Endothelial cell of umbilical vein (primary cell): ENCODE results near the gene KLF4. TPM values are rescaled to one million over a fixed set of nuclear protein-coding genes. Genes with fewer than 3 reads are reported as not detected.

Experiments
- BruUV-seq: library from RNA; stranded (reverse); fragments of 400-500 nt; replicated peaks from 2 replicates; lab custom pipeline; 2021; lab: Mats Ljungman, UMichigan
- CTCF ChIA-PET: fragments of 300-600, 350-600 bp; sonication (Branson Sonifier 250); formaldehyde crosslinking; loops from one replicate; lab custom pipeline; 2021; ENCODE audit warnings: antibody characterized with exemption, inconsistent platforms; lab: Charles Lee
- POLR2A ChIA-PET: fragments of 300-600, 350-600 bp; sonication (Branson Sonifier 250); formaldehyde crosslinking; loops from one replicate; lab custom pipeline; 2021; ENCODE audit warnings: antibody characterized with exemption, inconsistent platforms; lab: Charles Lee
- DNase-seq: peaks from one replicate; pipeline ENCODE4 v3.0.0-alpha.2; 2011; ENCODE audit warnings: low read depth, low spot score
- FAIRE-seq: peaks from 2 replicates; lab custom pipeline; 2011; peaks lifted over from hg19 to GRCh38; lab: Jason Lieb, UNC
- H2AFZ ChIP-seq: 2 replicates; pipeline ENCODE4 v1.6.0; 2012; ENCODE audit warnings: low read depth, low read length, control low read depth, inconsistent platforms
- H3K27ac ChIP-seq: 2 replicates; pipeline ENCODE4 v1.5.1; 2011; ENCODE audit warnings: low read depth, mild to moderate bottlenecking, control low read depth, low read length, moderate library complexity; ENCODE audit not compliant: insufficient read depth
- H3K27me3 ChIP-seq, 2 experiments: 2 replicates each; pipeline versions ENCODE4 v1.6.0 to v1.6.1; 2011; ENCODE audit warnings: low read length in 2 of 2, mixed read lengths in 1 of 2; ENCODE audit not compliant: control insufficient read depth in 2 of 2, insufficient read depth in 2 of 2
- H3K36me3 ChIP-seq, 2 experiments: 2 replicates in 1 of 2; 3 replicates in 1 of 2; pipeline ENCODE4 v1.5.1; 2011; ENCODE audit warnings: low read length in 2 of 2, mild to moderate bottlenecking in 1 of 2, moderate library complexity in 1 of 2; ENCODE audit not compliant: control insufficient read depth in 2 of 2, insufficient read depth in 2 of 2; ENCODE audit errors: extremely low read depth in 1 of 2
- H3K4me1 ChIP-seq: 3 replicates; pipeline ENCODE4 v1.5.1; 2011; ENCODE audit warnings: mild to moderate bottlenecking, low read length; ENCODE audit not compliant: control insufficient read depth, insufficient read depth; ENCODE audit errors: extremely low read depth
- H3K4me2 ChIP-seq: 2 replicates; pipeline ENCODE4 v1.6.1; 2011; ENCODE audit warnings: low read length, control low read depth, mixed read lengths; ENCODE audit not compliant: insufficient read depth
- H3K4me3 ChIP-seq, 3 experiments: fragments of 200-600 bp in 1 of 3; sonication (generic), shearing (Covaris generic) in 1 of 3; replicated peaks in 1 of 3; 2 replicates each; pipeline ENCODE4 v1.5.1; 2011 to 2016; ENCODE audit warnings: control low read depth in 3 of 3, low read length in 3 of 3, mild to moderate bottlenecking in 2 of 3, inconsistent platforms in 1 of 3, low read depth in 1 of 3, moderate library complexity in 1 of 3; ENCODE audit not compliant: insufficient read depth in 1 of 3
- H3K79me2 ChIP-seq: 2 replicates; pipeline ENCODE4 v1.6.0; 2012; ENCODE audit warnings: low read length, inconsistent platforms; ENCODE audit not compliant: control insufficient read depth, insufficient read depth
- H3K9ac ChIP-seq: replicated peaks from 2 replicates; pipeline ENCODE3; 2011; ENCODE audit warnings: low read length, control low read depth; ENCODE audit not compliant: insufficient read depth; ENCODE audit errors: extremely low read depth
- H3K9me1 ChIP-seq: replicated peaks from 3 replicates; pipeline ENCODE4 v1.6.0; 2011; ENCODE audit warnings: mild to moderate bottlenecking, low read length; ENCODE audit not compliant: control insufficient read depth, insufficient read depth; ENCODE audit errors: extremely low read depth
- H3K9me3 ChIP-seq: replicated peaks from 2 replicates; pipeline ENCODE4 v1.5.1; 2012; ENCODE audit warnings: low read length, inconsistent platforms; ENCODE audit not compliant: control insufficient read depth, insufficient read depth
- H4K20me1 ChIP-seq: replicated peaks from 2 replicates; pipeline ENCODE3; 2011; ENCODE audit warnings: mild to moderate bottlenecking, low read length; ENCODE audit not compliant: control insufficient read depth, insufficient read depth; ENCODE audit errors: extremely low read depth
- EZH2 ChIP-seq: IDR thresholded peaks from 2 replicates; pipeline ENCODE4 v1.6.1; 2012; ENCODE audit warnings: borderline replicate concordance, low read depth, mild to moderate bottlenecking, moderate library complexity, low read length, inconsistent platforms; ENCODE audit not compliant: severe bottlenecking
- FOS ChIP-seq: IDR thresholded peaks from 2 replicates; pipeline ENCODE4 v1.6.1; 2011; ENCODE audit warnings: mild to moderate bottlenecking, low read length, moderate library complexity, borderline replicate concordance; ENCODE audit not compliant: insufficient read depth
- GATA2 ChIP-seq: IDR thresholded peaks from 2 replicates; pipeline ENCODE4 v1.7.0; 2011; ENCODE audit warnings: low read depth, mild to moderate bottlenecking, moderate library complexity, mixed read lengths, low read length; ENCODE audit not compliant: insufficient read length, insufficient read depth
- JUN ChIP-seq: IDR thresholded peaks from 2 replicates; pipeline ENCODE4 v1.6.1; 2011; ENCODE audit warnings: borderline replicate concordance, low read depth; ENCODE audit not compliant: insufficient read length, insufficient read depth
- MYC ChIP-seq: IDR thresholded peaks from one replicate; pipeline ENCODE4 v1.6.1; 2011; ENCODE audit warnings: mild to moderate bottlenecking, low read depth, low read length
- POLR2A ChIP-seq: IDR thresholded peaks from 2 replicates; pipeline ENCODE4 v1.6.1; 2012; ENCODE audit warnings: low read depth, mild to moderate bottlenecking, control low read depth, low read length
- POLR2AphosphoS5 ChIP-seq: IDR thresholded peaks from 2 replicates; pipeline ENCODE4 v1.6.1; 2012; ENCODE audit warnings: low read depth, mild to moderate bottlenecking, control low read depth, low read length, moderate library complexity; ENCODE audit not compliant: insufficient read depth
- dilution Hi-C: fragments of 300-500 bp; cut with MboI; formaldehyde crosslinking; loops from one replicate; pipeline ENCODE4 v1.15.0; 2019; ENCODE audit warnings: low sequenced_read_pairs; ENCODE audit not compliant: extremely low pct_ligation_motif_present
- intact Hi-C: fragments of 100-400 bp; cut with micrococcal nuclease; formaldehyde crosslinking; loops from one replicate; pipeline ENCODE4 v1.10.0; 2022
- polyA plus RNA-seq, 4 experiments: library from polyadenylated mRNA; depleted of rRNA in 3 of 4; stranded (reverse) in 3 of 4; unstranded in 1 of 4; fragments of >200 nt; gene quantifications; 2 replicates each; pipeline versions ENCODE4 v1.2.1 to v1.2.3, GENCODE V29; 2011 to 2012; ENCODE audit warnings: missing spikeins in 1 of 4
- small RNA-seq: library from RNA; depleted of rRNA; stranded (forward); fragments of <200 nt; gene quantifications from one replicate; pipeline ENCODE3, GENCODE V24; 2012; ENCODE audit warnings: low replicate concordance, low read depth; ENCODE audit not compliant: insufficient read depth, insufficient read length
- total RNA-seq: library from RNA; stranded (reverse); gene quantifications from 2 replicates; pipeline ENCODE4 v1.2.3, GENCODE V29; 2021
- TF ChIP-seq, protein P1 (sequence below): IDR thresholded peaks from 2 replicates; pipeline ENCODE4 v1.6.1; 2011; ENCODE audit not compliant: insufficient read depth, insufficient read length
- TF ChIP-seq, protein P2 (sequence below), 2 donors: IDR thresholded peaks; 1 replicate in 1 of 2; 2 replicates in 1 of 2; pipeline ENCODE4 v1.5.1; 2011; ENCODE audit warnings: low read length in 2 of 2, mild to moderate bottlenecking in 2 of 2, moderate library complexity in 2 of 2, control low read depth in 1 of 2, inconsistent platforms in 1 of 2, low read depth in 1 of 2; ENCODE audit not compliant: insufficient read depth in 1 of 2; ENCODE audit errors: extremely low read depth in 1 of 2

KLF4 gene
- total and polyA plus RNA-seq, 2 donors (not counting 3 experiments of a cell fraction or from before 2014, with no cell fraction given) = 1.5 to 2.4 TPM

DNA sequence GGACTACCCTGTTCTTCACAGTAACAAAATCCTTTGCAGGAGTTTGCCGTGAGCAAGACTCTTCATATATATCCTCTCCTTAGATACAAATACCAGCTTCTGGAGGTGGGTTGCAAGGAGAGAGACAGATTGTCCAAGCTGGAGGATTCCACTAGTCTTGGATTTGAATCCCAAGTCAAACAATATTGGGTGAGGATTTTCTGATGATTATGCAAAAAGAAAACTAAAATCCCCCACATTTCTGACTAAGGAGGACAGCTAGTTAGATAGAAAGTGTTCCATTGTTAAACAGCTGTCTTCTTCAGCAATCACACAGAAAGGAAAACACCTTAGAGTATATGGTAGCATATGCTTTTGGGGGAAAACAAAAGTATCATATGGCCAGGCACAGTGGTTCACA, 54.2 kb downstream of the KLF4 start:
- TF ChIP-seq FOS = no peak
- no peak for TF ChIP-seq POLR2A
- TF ChIP-seq, protein P1, sequence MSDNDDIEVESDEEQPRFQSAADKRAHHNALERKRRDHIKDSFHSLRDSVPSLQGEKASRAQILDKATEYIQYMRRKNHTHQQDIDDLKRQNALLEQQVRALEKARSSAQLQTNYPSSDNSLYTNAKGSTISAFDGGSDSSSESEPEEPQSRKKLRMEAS = no peak
- no peak for TF ChIP-seq MYC
- no peak for TF ChIP-seq JUN
- TF ChIP-seq GATA2 = no peak
- no peak for TF ChIP-seq EZH2
- TF ChIP-seq POLR2AphosphoS5 = no peak
- TF ChIP-seq, protein P2, sequence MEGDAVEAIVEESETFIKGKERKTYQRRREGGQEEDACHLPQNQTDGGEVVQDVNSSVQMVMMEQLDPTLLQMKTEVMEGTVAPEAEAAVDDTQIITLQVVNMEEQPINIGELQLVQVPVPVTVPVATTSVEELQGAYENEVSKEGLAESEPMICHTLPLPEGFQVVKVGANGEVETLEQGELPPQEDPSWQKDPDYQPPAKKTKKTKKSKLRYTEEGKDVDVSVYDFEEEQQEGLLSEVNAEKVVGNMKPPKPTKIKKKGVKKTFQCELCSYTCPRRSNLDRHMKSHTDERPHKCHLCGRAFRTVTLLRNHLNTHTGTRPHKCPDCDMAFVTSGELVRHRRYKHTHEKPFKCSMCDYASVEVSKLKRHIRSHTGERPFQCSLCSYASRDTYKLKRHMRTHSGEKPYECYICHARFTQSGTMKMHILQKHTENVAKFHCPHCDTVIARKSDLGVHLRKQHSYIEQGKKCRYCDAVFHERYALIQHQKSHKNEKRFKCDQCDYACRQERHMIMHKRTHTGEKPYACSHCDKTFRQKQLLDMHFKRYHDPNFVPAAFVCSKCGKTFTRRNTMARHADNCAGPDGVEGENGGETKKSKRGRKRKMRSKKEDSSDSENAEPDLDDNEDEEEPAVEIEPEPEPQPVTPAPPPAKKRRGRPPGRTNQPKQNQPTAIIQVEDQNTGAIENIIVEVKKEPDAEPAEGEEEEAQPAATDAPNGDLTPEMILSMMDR (IDR thresholded peaks at IDR 0.05; ENCODE audit: extremely low read depth in 1 of 2, insufficient read depth in 1 of 2, low read depth in 1 of 2, low read length in 2 of 2) = no peak
- Histone ChIP-seq H3K9me1 (no peaks in the 10 kb centered on the region), H3K4me3 (no peak overlapping the region), H3K27me3 (peaks cover 0 to 3% of the 10 kb centered on the region in 2 experiments), H3K4me2 (no peak overlapping the region), H3K27ac (no peak overlapping the region), H4K20me1 (no peaks in the 10 kb centered on the region), H3K36me3 (no peaks in the 10 kb centered on the region), H3K9me3 (no peaks in the 10 kb centered on the region), H3K79me2 (no peaks in the 10 kb centered on the region), H2AFZ (no peak overlapping the region), H3K9ac (no peak overlapping the region), H3K4me1 (no peaks in the 10 kb centered on the region)
- POLR2A ChIA-PET = no interaction called here
- dilution Hi-C loops (no loop called here), intact Hi-C loops (no loop called here)
- CTCF ChIA-PET = interaction anchor here (1.1 to 2.4 kb wide), 2 partner anchors 9 to 10 kb away, joined by 3 to 12 read pairs; no protein-coding TSS in a partner anchor
- BruUV-seq = no TSS peak
- FAIRE-seq = no peak
- DNase-seq = no peak

Small RNA genes lying within 50 kb of the gene (small RNA-seq; reads per million reads assigned to genes)
- not detected for gene HMGN2P32
- 1.3 reads per million for gene RNU6-492P

Other genes starting within 250 kb of the KLF4 start
- 100 and 102 TPM in 2 replicates for gene RAD23B, start 206.5 kb downstream of the KLF4 start, total RNA-seq
- gene RAD23B, start 206.5 kb downstream of the KLF4 start, polyA plus RNA-seq = 49.6 and 63.8 TPM in 2 replicates